HG02798 (cell line): ENCODE measurements around the gene KCTD7.
A peak's percentile ranks its signal among the peaks of the same experiment; 100 is the strongest.
"Not testable (repeated sequence)": the region's sequence is repeated elsewhere in the genome, so short reads cannot be mapped to it uniquely, and the experiment has no call there.

Experiments
- ATAC-seq: cut with Tn5 transposase; IDR thresholded peaks from one replicate; pipeline ENCODE4 v1.9.1; 2021; ENCODE audit warnings: mild to moderate bottlenecking; ENCODE audit not compliant: unreplicated experiment, poor library complexity

Gene KCTD7

GRCh38 chr7:66643395-66643794 lies 14.7 kb downstream of the KCTD7 start:
- ATAC-seq: no peak

GRCh38 chr7:66651026-66651425 lies 22.3 kb downstream of the KCTD7 start:
- ATAC-seq: not testable (repeated sequence)

- ATAC-seq: not testable (repeated sequence)
Observed at GRCh38 chr7:66653719-66654274, 25.1 kb downstream of the KCTD7 start.

GRCh38 chr7:66654275-66655112 lies 25.8 kb downstream of the KCTD7 start:
- ATAC-seq: peak; percentile 94

DNA sequence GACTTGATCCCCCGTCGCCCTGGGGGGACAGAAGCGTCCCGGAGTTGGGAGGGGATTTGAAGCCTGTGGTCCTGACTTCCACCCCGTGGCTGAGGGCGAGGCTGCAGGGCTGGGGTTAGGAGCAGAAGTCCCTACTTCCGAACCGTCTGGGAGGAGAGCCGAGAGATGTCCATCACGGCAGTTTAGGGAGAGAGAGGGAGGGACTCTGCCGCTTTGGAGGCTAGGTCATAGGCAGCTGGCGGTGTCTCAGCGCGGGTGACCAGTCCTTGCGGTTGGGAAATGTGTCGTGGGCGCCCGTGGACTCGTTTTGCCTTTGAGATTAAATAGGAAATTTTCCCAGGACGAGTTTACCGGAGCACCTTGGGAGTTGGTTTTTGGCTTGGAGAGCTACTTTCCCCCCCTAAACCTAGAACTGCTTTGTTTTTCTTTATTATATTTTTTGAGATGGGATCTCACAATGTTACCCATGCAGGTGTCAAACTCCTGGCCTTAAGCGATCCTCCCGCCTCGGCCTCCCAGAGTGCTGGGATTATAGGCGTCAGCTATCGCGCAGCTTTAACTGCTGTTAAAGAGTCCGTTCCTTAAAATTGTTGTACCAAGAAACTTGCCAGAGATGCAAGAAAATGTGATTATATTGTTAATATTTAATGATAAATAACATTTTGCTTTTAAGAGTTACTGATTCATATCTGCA lies 26.6 kb downstream of the KCTD7 start:
- ATAC-seq: peak; percentile 2

DNA sequence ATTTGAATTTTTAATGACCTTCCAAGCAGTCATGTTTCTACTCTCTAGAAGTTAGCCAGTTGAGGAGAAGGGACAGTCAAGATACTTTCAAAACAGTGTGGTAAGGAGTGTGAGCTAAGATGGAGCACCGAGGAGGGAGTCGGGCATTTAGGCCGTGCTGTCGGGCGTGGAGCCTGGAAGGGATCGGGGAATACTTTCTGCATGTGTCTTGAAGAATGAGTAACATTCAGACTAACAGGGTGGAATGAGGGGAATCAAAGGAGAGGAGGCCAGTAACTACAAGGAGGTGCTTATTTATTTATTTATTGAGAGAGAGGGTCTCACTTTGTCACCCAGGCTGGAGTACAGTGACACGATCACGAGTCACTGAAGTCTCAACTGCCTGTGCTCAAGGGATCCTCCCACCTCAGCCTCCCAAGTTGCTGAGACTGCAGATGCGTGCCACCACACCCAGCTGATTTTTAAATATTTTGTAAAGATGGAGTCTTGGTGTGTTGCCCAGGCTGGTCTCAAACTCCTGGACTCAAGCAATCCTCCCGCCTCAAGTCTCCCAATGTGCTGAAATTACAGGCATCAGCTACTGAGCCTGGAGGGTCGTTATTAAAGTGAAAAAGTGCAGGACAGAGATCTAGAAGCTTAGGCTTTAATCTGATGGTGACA lies 27.3 kb downstream of the KCTD7 start:
- ATAC-seq: not testable (repeated sequence)

- ATAC-seq: no peak
Observed at GRCh38 chr7:66657798-66658197, 29.1 kb downstream of the KCTD7 start.

DNA sequence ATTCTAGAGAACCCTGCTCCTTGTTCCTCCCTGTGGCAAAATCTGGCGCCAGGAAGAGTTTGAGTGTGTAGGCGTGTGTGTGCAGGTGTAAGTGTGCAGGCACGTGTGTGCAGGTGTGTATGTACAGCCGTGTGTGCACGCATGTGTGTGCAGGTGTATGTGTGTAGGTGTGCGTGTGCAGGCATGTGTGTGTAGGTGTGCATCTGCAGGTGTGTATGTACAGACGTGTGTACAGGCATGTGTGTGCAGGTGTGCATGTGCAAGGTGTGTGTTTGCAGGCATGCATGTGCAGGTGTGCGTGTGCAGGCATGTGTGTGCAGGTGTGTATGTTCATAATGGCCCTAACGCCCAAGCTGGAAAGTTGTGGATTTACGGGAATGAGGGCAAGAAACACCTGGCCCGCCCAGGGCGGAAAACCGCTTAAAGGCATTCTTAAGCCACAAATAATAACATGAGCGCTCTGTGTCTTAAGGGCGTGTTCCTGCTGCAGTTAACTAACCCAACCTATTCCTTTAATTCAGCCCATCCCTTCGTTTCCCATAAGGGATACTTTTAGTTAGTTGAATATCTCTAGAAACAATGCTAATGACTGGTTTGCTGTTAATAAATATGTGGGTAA lies 34.1 kb downstream of the KCTD7 start:
- no peak for ATAC-seq

DNA sequence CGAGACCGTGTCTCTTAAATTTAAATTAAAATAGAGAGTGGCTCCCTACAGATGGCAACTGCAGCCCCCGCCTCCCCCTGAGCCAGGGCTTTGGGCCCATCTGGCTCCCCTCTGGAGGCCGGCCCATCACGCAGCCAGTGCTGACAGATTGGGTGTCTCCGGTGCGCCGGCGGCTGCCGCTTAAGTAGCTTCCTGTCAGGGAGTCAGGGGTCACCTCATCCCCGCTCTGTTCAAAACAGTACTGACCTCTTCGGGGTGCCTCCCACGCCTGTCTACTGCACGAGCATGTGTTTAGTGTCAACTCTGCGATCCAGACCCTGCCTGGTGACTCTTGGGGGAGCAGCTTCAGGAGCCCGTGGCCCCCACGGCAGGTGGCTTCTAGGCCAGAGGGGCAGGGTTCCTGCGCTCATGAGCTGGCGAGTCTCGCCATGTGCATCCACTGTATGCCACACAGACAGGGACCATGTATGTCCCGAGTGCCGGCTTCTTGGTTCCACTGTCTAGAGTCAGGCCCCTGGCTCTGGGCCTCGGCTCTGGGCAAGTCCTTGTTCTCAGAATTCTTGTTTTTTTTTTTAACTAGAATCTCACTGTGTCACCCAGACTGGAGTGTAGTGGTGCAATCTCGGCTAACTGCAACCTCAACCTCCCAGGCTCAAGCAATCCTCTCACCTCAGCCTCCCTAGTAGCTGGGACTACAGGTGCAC lies 36.1 kb downstream of the KCTD7 start:
- ATAC-seq: no peak

DNA sequence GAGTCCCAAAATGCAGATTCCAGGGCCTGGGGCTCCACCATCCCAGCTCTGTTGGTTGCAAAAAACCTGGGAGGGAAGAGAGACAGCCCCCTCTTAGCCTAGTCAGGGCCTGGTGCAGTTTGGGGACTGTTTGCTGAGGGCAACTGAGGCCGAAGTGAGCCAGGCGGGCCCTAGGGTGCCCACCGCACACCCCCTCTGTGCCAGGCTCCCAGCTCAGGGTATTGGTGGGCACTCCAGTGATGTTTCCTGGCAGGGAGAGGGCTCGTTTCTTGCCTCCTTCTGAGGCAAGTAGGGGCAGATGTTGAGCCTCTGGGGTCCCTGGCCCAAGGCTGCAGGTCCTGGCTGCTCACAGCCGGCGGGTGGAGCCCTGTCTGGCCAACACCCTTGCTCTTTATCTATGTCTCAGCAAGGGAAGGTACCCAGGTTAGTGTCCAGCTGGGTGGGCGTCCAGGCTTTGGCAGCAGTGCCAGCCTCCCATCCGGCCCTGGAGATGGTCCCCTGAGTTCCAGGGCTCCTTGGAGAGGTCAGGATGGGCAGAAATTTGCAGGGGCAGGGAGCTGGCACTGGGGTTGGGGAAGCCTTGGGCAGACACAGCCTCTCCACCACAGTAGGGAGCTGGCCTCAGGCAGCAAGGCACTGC lies 37.8 kb downstream of the KCTD7 start:
- ATAC-seq: no peak

GRCh38 chr7:66667023-66667728 lies 38.5 kb downstream of the KCTD7 start:
- no peak for ATAC-seq

DNA sequence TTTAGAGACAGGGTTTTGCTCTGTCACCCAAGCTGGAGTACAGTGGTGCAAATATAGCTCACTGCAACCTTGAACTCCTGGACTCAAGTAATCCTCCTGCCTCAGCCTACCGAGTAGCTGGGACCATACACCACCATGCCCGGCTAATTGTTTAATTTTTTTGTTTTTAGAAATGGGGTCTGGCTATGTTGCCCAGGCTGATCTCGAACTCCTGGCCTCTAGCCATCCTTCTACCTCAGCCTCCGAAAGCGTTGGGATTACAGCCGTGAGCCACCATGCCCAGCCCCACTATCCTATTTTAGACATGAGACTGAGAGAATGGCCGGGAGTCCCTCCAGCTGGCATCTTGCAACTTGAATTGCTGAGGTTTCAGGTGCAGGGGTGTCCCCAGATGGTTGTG lies 39.4 kb downstream of the KCTD7 start:
- no peak for ATAC-seq

- ATAC-seq: no peak
Observed at GRCh38 chr7:66668677-66669076, 40.0 kb downstream of the KCTD7 start.

- ATAC-seq: no peak
Observed at GRCh38 chr7:66669088-66669487, 40.4 kb downstream of the KCTD7 start.

DNA sequence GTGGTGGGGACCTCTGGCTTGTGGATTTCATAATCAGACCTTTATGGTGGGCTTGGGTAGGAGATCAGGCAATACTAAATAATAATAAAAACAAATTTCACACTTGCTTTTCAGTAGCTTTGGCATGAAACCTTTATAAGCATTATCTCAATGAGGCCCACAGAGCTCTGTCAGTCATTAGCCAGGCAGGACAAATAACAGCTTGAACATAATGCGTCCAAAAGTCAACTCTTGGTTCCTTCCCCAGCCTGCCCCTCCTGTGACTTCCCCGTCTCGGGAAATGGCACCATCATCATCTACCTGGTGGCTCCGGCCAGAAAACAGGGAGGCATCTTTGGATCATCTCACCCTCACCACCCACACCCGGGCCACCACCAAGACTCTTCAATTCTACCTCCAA lies 40.8 kb downstream of the KCTD7 start:
- no peak for ATAC-seq

GRCh38 chr7:66671034-66671433 lies 42.4 kb downstream of the KCTD7 start:
- no peak for ATAC-seq

DNA sequence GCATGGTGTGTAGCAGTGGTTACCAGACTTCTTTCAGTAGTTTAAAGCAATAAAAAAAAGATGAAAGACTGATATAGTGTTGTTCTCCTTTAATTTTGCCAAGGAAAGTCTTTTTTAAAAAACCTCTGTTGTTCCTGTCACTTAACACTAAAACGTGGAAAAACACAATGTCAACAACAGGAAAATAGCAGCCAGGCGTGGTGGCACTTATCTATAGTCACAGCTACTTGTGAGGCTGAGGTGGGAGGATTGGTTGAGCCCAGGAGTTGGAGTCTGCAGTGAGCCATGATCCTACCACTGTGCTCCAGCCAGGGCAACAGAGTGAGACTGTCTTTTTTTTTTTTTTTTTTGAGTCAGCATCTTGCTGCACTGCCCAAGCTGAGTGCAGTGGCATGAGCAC lies 42.8 kb downstream of the KCTD7 start:
- not testable (repeated sequence) for ATAC-seq

GRCh38 chr7:66672432-66673123 lies 43.9 kb downstream of the KCTD7 start:
- ATAC-seq: not testable (repeated sequence)
